ENCODE data around the gene LAMP1.
"Not testable (repeated sequence)": the region's sequence is repeated elsewhere in the genome, so short reads cannot be mapped to it uniquely, and the experiment has no call there.

The LAMP1 gene

DNA sequence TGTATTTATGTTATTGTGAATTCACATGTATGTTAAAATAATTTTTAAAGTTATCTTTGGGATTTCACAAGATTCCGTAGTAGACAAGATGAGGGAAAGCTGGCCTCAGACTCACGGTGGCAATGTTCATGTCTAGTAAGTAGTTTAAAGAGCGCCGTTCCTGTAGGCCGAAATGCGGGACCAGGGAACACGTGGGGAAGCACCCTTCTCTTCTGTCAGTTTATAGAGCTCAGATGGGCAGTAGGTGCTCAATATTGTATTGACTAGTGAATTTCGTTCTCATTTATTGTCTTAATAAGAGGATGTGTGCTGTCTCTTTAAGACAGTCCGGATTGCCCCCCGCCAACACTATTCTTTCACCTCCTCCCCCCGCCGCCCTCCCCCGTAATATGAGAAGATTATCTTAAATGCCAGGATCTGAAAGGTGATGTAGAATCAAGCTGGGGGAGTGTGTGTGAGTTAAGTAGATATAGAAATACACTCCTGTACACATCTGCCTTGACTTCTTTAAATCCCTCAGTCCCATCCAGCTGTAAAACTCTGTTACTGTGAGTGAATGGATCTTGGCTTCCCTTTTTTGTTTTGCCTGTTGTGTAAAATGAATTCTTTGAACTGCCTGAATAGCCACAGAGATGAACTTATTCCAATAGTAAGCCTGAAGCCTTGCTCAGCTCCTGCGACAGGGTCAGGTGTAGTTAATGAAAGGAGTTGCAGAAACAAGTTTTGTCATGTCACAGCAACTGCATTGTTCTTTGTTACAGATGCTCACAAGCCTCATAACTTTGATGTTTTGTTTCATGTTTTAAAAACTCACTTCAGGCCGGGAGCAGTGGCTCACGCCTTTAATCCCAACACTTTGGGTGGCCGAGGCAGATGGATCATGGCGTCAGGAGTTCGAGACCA lies 1.3 kb downstream of the LAMP1 start:
- DNase-seq, result no peak

DNA sequence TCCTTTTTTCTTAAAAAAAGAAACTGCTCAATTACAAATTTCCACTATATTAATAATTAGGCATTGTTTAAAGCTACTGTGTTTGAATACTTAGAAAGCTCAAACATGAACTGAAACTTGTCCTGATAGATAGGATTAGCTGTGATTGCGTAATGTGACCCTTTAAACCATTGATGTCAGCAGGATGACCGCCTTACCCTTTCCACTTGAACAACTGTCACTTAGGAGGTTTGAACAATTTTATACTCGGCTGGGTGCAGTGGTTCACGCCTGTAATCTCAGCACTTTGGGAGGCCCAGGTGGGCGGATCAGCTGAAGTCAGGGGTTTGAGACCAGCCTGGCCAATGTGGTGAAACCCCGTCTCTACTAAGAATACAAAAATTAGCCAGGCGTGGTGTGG lies 2.9 kb downstream of the LAMP1 start:
- DNase-seq, result no peak

DNA sequence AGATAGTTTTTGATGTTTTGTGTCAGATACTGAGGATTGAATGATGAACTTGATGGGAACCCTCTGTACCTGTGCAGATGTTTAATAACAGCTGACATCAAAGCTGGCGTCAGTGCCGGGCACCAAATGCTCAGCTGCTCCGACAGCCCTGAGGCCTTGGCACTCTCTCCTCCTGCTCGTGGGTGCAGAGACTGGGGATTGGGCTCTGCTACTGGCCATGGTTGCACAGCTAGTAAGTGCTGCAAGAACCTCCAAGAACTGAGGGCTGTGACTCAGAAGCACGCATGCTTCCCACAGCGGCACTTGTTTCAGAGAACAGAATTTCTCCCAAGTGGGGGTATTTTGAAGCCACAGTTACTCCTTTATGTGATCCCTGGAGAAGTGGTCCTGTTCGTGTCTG lies 5.9 kb downstream of the LAMP1 start:
- no peak for DNase-seq

DNA sequence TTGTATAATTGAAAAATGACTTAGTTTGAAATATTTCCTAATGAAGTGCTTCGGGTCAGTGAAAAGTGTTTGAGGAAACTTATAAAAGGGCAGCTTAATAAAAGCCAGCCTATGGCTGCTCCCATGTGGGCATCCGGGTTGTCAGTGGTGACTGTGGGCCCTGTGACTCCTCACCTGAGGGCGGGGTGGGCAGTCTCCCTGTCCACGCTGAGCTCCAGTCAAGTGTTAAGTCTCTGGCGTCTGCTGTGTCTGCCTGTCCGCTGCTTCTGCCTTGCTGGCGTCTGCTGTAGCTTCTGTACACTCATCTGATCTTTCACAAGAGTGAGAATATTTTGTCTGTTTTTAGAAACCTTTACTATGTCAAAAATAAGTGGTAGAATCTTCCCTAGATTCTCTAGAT lies 7.1 kb downstream of the LAMP1 start:
- DNase-seq, result no peak

DNA sequence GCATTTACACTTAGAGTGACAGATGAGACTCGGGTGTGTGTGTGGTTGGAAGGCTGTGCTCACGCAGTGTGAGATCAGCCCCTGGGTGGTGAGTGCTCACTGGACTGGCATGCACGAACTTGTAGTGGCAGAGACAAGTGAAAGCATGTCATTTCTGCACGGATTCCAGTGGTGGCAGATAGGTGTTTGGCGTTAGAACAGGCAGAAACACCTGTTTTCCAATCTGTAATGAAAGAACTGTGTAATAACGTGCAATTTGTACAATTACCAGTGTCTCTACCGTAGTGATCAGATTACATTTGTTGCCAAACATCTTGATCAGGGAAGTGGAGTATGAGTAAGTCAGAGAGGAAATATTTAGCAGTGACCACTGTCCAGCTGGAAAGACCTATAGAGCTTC lies 8.2 kb downstream of the LAMP1 start:
- no peak for DNase-seq

DNA sequence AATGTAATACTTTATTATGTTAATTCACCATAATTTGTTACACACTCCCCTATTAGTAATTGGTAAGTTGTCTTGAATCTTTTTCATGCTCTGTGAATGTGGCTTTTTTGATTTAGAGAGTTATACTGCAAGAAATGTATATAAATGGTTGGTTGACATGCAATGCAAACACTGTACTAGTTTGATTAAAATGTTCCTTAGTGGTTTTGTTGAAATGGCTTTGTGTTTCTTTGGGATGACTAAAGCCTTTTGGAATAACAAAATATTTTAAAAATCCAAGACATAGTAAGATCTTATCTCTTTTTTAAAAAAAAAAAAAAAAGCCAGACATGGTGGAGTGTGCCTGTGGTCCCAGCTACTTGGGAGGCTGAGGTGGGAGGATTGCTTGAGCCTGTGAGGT lies 10.5 kb downstream of the LAMP1 start:
- no peak for DNase-seq

DNA sequence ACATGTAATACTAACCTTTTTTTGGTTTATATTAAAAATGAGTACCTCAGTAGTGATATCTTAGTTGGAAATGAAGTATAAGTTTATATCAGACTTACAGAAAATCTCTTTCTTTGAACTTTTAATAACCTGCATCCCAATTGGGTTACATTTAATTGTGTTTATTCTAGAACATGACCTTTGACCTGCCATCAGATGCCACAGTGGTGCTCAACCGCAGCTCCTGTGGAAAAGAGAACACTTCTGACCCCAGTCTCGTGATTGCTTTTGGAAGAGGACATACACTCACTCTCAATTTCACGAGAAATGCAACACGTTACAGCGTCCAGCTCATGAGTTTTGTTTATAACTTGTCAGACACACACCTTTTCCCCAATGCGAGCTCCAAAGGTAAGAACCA lies 12.4 kb downstream of the LAMP1 start:
- no peak for DNase-seq

DNA sequence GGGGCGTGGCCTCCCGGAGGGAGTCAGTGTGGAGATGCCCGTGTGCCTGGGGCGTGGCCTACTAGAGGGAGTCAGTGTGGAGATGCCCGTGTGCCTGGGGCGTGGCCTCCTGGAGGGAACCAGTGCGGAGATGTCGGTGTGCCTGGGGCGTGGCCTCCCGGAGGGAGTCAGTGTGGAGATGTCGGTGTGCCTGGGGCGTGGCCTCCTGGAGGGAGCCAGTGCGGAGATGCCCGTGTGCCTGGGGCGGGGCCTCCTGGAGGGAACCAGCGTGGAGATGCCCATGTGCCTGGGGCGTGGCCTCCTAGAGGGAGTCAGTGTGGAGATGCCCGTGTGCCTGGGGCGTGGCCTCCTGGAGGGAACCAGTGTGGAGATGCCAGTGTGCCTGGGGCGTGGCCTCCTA lies 17.1 kb downstream of the LAMP1 start:
- not testable (repeated sequence) for DNase-seq

DNA sequence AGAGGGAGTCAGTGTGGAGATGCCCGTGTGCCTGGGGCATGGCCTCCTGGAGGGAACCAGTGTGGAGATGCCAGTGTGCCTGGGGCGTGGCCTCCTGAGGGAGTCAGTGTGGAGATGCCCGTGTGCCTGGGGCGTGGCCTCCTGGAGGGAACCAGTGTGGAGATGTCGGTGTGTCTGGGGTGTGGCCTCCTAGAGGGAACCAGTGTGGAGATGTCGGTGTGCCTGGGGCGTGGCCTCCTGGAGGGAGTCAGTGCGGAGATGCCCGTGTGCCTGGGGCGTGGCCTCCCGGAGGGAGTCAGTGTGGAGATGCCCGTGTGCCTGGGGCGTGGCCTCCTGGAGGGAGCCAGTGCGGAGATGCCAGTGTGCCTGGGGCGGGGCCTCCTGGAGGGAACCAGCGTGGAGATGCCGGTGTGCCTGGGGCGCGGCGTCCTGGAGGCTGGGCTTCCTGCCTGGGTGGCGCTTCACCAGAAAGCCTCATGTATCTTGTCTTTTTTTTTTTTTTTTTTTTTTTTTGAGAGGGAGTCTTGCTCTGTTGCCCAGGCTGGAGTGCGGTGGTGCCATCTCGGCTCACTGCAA lies 17.9 kb downstream of the LAMP1 start:
- DNase-seq, result not testable (repeated sequence)

DNA sequence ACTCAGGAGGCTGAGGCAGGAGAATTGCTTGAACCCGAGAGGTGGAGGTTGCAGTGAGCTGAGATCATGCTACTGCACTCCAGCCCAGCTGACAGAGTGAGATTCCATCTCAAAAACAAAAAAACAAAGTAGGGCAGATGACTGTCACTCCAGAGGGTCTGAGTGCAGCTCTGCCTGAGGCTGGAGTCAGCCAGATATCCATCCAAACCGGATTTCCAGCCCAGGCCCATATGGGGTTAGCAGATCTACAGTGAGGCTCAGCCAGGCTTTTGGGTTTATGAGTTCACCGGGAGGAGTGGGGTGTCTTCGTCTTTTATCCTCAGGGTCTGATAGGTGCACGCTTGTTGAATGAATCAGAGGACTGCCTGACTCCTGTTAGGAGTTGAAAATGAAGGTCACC lies 19.0 kb downstream of the LAMP1 start:
- no peak for DNase-seq

DNA sequence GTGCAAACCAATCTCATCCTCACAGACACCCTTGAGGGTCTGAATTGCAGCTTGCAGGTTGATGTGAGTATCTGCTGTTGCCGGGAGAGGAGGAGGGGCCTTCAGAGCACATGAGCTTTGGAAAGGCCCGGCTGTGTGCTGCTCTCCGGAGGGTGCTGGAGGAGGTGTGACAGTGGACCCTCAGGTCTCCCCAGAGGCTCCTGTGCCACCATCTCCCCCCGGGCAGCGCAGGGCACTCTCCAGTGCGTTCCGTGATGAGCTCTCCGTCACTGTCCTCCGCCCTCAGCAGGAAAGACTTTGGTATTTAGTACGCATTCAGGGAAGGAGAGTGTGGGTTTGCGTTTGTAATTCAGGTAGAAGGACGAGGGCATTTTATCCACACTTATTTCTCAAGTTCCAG lies 20.0 kb downstream of the LAMP1 start:
- no peak for DNase-seq

DNA sequence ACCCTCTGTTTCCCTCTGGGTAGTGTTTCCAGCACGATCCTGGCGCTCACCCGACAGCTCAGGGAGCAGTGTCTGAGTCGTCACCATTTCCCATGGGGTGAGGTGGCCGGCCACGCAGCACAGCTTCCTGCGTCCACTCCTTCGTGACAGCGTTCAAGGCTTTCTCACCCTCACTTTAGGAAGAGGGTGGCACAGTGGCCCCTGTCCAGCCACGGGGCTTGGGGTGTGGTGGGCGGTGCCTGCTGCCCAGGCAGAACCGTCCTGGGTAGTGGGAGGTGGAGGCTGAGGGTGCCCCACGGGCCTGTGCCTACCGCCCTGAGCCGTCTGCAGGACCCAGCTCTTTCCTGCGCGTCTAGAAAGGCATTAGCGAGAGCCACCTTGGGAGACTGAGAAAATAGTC lies 21.9 kb downstream of the LAMP1 start:
- no peak for DNase-seq

DNA sequence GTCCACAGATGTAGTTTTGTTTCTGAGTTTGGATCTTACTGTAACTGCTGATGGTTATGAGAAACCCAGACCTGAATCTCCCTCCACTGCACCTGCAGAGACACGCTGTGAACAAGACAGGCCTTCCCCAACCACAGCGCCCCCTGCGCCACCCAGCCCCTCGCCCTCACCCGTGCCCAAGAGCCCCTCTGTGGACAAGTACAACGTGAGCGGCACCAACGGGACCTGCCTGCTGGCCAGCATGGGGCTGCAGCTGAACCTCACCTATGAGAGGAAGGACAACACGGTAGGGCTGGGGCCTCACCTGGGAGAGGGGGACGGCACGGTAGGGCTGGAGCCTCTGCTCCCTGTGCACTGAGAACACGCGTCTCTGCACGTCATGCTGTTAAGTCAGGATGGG lies 22.3 kb downstream of the LAMP1 start:
- DNase-seq, result no peak

DNA sequence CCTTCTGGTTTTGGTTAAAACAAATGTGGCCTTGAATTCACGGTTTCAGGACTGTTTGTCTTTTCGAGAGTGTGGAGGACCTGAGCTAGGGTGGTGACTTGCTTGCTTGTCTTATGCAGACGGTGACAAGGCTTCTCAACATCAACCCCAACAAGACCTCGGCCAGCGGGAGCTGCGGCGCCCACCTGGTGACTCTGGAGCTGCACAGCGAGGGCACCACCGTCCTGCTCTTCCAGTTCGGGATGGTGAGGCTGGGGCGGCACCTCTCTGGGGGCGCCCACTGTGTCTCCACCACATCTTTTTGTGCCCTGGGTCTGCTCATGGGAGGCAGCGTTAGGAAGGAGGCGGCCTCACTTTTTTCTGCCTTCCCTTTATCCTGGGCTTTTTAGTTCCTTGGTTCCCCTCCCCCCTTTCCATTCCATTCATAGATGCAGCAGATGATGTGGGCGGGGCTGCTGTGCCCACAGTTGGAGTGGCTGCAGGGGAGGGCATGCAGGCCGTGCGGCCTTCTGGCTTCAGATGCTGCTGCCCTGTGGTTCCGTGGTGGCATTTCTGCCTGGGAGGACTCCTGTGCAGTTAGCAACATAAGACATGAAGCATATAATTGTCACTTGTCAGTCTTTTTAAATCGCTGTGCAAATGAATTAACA lies 23.3 kb downstream of the LAMP1 start:
- no peak for DNase-seq

DNA sequence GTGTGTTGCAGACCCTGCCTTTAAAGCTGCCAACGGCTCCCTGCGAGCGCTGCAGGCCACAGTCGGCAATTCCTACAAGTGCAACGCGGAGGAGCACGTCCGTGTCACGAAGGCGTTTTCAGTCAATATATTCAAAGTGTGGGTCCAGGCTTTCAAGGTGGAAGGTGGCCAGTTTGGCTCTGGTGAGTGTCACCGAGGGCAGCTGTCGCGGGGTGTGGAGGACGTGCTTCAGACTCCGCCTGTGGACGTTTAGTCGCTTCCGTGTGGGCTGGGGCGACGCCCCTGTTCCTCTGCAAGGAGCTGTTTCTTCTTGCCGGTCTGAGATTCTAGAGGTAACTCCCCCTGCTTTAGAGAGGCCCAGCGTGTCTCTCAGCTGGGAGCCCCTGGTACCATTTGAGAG lies 24.5 kb downstream of the LAMP1 start:
- DNase-seq, result no peak

DNA sequence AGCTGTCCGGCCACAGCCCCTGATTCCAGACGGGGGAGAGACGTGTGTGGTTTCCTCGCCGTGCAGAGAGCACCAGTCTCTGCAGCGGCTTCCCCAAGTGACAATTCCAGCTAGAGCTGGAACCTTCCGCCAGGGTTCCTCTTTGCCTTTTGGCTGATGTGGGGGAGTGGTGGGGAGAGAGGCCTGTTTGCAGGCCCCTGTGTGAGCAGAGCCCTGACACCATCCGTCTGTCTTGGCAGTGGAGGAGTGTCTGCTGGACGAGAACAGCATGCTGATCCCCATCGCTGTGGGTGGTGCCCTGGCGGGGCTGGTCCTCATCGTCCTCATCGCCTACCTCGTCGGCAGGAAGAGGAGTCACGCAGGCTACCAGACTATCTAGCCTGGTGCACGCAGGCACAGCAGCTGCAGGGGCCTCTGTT lies 25.0 kb downstream of the LAMP1 start:
- no peak for DNase-seq

DNA sequence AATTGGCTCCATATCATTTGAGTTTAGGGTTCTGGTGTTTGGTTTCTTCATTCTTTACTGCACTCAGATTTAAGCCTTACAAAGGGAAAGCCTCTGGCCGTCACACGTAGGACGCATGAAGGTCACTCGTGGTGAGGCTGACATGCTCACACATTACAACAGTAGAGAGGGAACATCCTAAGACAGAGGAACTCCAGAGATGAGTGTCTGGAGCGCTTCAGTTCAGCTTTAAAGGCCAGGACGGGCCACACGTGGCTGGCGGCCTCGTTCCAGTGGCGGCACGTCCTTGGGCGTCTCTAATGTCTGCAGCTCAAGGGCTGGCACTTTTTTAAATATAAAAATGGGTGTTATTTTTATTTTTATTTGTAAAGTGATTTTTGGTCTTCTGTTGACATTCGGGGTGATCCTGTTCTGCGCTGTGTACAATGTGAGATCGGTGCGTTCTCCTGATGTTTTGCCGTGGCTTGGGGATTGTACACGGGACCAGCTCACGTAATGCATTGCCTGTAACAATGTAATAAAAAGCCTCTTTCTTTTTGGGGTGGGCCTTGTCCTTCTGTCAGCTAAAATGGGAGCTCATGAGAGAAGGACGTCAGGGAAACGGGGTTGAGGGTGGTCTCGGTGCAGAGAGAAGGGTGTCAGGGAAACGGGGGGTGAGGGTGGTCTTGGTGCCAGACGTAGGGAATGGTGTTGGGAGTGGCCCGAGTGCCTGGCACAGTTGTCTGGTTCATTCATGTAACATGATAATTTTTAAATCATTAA lies 26.0 kb downstream of the LAMP1 start:
- no peak for DNase-seq

DNA sequence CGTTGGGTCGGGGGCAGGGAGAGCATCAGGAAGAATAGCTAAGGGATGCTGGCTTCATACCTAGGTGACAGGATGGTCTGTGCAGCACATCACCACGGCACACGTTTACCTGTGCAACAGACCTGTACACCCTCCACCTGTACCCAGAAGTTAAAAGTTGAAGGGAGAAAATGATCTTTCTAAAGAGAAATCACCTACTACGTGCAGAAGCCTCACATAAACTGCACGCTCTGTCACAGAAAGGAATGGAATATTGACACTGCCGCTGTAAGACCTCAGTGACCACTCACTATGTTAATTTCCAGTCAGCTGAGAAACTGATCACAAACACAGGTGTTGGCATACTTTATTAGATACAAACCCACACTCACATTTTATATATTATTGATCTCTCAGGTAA lies 26.8 kb downstream of the LAMP1 start:
- DNase-seq, result no peak

DNA sequence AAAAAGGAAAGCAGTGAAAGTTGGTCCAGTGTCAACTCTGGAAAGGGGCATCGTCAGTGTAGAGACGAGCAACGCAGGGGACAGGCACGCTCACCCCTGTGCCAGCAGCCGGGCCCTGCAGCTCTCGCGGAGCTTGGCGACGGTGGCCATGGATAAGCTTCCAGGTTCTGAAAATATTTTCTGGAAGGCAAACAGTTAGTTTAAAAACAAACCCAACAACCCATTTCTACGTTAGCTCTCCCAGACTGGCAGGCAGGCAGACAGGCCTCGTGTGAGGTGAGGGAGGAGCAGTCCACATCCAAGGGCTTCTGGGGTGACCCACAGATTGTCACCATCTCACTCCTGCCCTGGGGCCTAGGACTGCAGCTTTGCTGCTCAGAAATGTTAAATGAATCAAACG lies 27.4 kb downstream of the LAMP1 start:
- DNase-seq, result no peak

DNA sequence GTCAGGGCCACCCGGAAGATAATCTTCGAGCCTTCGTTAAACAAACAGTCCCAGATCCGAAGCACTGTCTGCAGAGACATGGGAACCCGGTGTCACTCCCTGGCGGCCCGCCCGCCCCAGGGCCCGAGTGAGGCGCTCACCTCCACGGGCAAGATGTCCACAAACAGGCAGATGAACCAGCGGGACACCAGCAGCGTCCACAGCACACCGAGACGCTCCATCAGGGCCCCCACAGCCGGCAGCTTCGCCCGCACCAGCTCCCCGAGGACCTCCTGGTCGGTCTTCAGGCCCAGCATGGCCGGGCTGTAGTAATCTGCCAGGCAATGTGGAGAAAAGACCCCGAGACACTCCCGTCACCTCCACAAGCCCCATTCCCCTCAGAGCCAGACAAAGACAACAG lies 28.7 kb downstream of the LAMP1 start:
- no peak for DNase-seq

DNA sequence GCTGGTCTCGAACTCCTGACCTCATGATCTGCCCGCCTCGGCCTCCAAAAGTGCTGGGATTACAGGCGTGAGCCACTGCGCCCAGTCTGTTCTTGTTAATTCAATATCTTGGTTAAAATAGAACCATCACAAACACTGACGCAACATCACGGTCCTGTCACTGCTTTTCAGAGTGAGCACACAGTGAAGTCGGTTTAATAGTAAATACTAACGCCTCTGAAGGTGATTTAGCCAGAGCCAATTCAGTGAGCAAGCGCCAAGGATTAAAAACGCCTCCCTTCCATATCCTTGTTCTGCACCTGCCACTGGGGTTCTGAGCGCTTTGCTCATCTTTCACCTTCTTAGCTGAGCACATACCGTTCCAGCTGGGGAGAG lies 30.3 kb downstream of the LAMP1 start:
- DNase-seq, result no peak

DNA sequence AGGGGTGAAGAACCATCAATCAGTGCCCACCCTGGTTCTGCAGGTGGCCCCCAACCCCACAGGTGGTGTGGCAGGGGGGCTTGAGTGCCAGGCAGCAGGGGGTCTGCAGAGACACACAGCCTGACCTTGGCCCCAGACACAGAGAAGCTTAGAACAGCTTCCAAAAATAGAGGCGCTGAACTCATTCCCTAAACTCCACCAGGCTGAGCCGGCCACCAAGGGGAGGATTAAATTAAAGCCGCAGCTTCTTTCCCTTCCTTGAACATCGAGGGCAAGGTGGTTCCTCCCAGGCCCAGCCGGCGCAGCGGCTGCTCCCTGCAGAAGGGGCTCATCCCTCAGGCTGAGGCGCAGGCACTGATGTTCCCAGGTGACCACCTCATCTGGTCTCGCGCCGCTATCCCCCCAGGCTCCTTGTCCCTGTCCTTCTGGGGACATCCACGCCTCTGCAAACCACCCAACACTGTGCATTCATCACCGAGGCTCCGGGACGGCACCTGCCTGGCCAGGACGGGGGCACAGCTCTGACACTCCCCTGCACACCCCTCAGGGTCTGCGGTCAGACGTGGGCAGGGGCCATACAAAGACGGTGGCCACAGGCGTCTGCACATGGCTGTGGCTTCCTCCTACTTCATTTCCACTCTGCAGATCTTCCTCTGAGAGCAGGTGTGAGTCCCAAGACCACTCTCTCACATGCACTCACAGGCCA lies 30.9 kb downstream of the LAMP1 start:
- no peak for DNase-seq

DNA sequence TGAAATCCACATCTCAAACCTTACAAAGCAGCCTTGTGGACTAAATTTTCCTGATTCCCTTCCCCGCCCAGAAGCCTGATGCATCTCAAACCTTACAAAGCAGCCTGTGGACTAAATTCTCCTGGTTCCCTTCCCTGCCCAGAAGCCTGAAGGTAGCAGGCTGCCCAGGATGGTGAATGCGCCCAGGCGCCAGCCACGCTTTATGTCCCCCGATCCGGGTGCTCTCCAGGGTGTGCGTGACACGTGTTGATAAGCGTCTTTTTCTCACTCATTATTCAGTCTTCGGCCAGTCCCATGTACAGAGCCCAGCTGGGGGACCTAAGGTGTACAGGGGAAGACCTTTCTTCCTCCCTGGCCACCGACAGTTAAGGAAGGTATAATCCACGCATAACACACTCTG lies 31.8 kb downstream of the LAMP1 start:
- DNase-seq, result no peak

Measured in NCI-H1105 (cell line).